ENCODE data around the gene SYT13. TPM values are rescaled to one million over a fixed set of nuclear protein-coding genes. Genes with fewer than 3 reads are reported as not detected.

Gene SYT13
- total and polyA plus RNA-seq, 12 donors, result 0.51 to 7.7 (median 2.3) TPM

GRCh38 chr11:45216031-45216430 is 70.1 kb downstream of the SYT13 start:
- H3K27ac ChIP-seq, result peak overlapping the region in 1 of 10 donors; percentile 27
- intact Hi-C loops (cut with DNase I), result loop anchor here in 1 of 10 donors (10.0 kb wide), 1 partner anchor 59 kb away; no protein-coding TSS in a partner anchor
- no peaks in the 10 kb centered on the region for H3K9me3 ChIP-seq
- 96 to 97% methylated on average over 1 of the region's 1 CpG for WGBS, 2 donors
- TF ChIP-seq, protein P1, sequence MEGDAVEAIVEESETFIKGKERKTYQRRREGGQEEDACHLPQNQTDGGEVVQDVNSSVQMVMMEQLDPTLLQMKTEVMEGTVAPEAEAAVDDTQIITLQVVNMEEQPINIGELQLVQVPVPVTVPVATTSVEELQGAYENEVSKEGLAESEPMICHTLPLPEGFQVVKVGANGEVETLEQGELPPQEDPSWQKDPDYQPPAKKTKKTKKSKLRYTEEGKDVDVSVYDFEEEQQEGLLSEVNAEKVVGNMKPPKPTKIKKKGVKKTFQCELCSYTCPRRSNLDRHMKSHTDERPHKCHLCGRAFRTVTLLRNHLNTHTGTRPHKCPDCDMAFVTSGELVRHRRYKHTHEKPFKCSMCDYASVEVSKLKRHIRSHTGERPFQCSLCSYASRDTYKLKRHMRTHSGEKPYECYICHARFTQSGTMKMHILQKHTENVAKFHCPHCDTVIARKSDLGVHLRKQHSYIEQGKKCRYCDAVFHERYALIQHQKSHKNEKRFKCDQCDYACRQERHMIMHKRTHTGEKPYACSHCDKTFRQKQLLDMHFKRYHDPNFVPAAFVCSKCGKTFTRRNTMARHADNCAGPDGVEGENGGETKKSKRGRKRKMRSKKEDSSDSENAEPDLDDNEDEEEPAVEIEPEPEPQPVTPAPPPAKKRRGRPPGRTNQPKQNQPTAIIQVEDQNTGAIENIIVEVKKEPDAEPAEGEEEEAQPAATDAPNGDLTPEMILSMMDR (IDR thresholded peaks at IDR 0.05), result no peak
- H3K36me3 ChIP-seq, result peaks cover 0 to 36% (median 7%) of the 10 kb centered on the region in 9 donors
- H3K27me3 ChIP-seq, result no peaks in the 10 kb centered on the region
- H3K4me1 ChIP-seq, result peaks cover 1 to 16% (median 10%) of the 10 kb centered on the region in 9 donors
- no peak overlapping the region for H3K4me3 ChIP-seq
- DNase-seq (no peak), ATAC-seq (no peak)

- intact Hi-C loops (cut with DNase I), result loop anchor here in 1 of 10 donors (10.0 kb wide), 1 partner anchor 60 kb away; no protein-coding TSS in a partner anchor
- Histone ChIP-seq H3K27me3 (no peaks in the 10 kb centered on the region), H3K36me3 (peaks cover 0 to 30% (median 7%) of the 10 kb centered on the region in 9 donors), H3K4me3 (no peak overlapping the region), H3K9me3 (no peaks in the 10 kb centered on the region), H3K27ac (peak overlapping the region in 4 of 10 donors; percentile 10 to 53 (median 34)), H3K4me1 (peaks cover 9 to 23% (median 17%) of the 10 kb centered on the region in 9 donors)
- TF ChIP-seq, protein P1 (IDR thresholded peaks at IDR 0.05), result no peak
- DNase-seq (no peak), ATAC-seq (peak in 3 of 8 donors; percentile 15 to 39 (median 22))
- WGBS, 2 donors, result 54 to 67% methylated on average over 4 of the region's 4 CpGs
Observed at GRCh38 chr11:45215098-45215865, 70.9 kb downstream of the SYT13 start.

DNA sequence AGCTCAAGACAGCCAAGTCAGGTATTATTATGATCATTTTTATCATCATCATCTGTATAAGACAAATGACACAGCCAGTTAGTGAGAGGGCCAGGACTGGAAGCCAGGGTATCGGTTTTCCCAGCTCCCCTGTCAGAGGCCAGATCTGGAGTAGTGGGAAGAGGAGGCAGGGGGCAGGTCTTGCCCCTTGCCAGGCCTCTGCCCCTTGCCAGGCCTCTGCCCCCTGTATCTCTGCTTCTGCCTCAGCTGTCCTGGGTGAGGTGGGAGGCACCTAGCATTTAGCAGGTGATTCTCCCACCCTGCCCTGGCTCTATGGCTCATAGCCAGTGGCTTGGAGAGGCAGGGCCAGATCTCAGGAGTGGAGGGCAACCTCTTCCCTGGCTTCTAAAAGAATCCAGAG is 72.4 kb downstream of the SYT13 start:
- intact Hi-C loops (cut with DNase I), result loop anchor here in 3 of 10 donors (5.0 to 10.0 kb wide), 2 partner anchors 61 to 66 kb away; partner anchors contain the start of gene PRDM11 (in 2 of the 3)

GRCh38 chr11:45213316-45213665 is 72.8 kb downstream of the SYT13 start:
- Histone ChIP-seq H3K4me3 (no peak overlapping the region), H3K27me3 (no peaks in the 10 kb centered on the region)

More for the DNA sequence above, 72.4 kb downstream of the SYT13 start:
- 88 to 100% methylated on average over 1 of the region's 1 CpG for WGBS, 2 donors
- H3K4me3 ChIP-seq, result no peak overlapping the region
- H3K4me1 ChIP-seq, result peaks cover 20 to 38% (median 32%) of the 10 kb centered on the region in 9 donors
- no peak overlapping the region for H3K27ac ChIP-seq
- no peaks in the 10 kb centered on the region for H3K9me3 ChIP-seq
- ATAC-seq, result no peak
- DNase-seq, result no peak
- H3K27me3 ChIP-seq, result no peaks in the 10 kb centered on the region
- TF ChIP-seq, protein P1 (IDR thresholded peaks at IDR 0.05), result no peak
- H3K36me3 ChIP-seq, result peaks cover 0 to 20% (median 3%) of the 10 kb centered on the region in 9 donors

More at GRCh38 chr11:45213316-45213665, 72.8 kb downstream of the SYT13 start:
- intact Hi-C loops (cut with DNase I), result loop anchor here in 3 of 10 donors (5.0 to 10.0 kb wide), 2 partner anchors 62 to 66 kb away; partner anchors contain the start of gene PRDM11 (in 2 of the 3)
- H3K4me1 ChIP-seq, result peaks cover 20 to 42% (median 34%) of the 10 kb centered on the region in 9 donors
- 82 to 86% methylated on average over 12 of the region's 12 CpGs for WGBS, 2 donors
- H3K27ac ChIP-seq, result no peak overlapping the region
- DNase-seq (no peak), ATAC-seq (no peak)
- H3K36me3 ChIP-seq, result peaks cover 0 to 20% (median 3%) of the 10 kb centered on the region in 9 donors
- TF ChIP-seq, protein P1 (IDR thresholded peaks at IDR 0.05), result no peak
- no peaks in the 10 kb centered on the region for H3K9me3 ChIP-seq
